ENCODE measurements around the gene NFYA. TPM values are rescaled to one million over a fixed set of nuclear protein-coding genes. Genes with fewer than 3 reads are reported as not detected.

Gene NFYA
- total and polyA plus RNA-seq, 2 of the 13 experiments (the other 11 are each of a cell fraction or from before 2014, with no cell fraction given) = 16.0 to 22.9 TPM

DNA sequence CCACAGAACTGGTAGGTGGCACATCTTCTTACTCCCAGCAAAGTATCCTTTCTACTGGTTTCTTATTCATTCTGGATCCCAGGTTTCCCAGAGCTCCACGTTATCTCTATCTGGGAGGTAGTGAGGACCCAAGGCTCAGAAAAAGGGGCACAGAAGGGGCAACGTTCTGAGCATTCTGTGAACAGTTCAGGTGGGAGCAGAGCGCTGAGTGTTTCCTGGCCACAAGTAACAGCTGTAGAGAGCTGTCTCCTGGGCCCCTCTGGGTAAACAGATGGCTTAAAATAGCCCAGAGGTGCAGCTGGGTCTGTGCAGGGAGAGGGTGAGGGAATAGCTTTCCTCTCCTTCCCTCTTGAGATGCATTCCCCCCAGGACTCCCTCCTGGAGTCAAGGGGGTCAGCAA, 17.6 kb upstream of the NFYA start (continued):
- TF ChIP-seq, protein P1, sequence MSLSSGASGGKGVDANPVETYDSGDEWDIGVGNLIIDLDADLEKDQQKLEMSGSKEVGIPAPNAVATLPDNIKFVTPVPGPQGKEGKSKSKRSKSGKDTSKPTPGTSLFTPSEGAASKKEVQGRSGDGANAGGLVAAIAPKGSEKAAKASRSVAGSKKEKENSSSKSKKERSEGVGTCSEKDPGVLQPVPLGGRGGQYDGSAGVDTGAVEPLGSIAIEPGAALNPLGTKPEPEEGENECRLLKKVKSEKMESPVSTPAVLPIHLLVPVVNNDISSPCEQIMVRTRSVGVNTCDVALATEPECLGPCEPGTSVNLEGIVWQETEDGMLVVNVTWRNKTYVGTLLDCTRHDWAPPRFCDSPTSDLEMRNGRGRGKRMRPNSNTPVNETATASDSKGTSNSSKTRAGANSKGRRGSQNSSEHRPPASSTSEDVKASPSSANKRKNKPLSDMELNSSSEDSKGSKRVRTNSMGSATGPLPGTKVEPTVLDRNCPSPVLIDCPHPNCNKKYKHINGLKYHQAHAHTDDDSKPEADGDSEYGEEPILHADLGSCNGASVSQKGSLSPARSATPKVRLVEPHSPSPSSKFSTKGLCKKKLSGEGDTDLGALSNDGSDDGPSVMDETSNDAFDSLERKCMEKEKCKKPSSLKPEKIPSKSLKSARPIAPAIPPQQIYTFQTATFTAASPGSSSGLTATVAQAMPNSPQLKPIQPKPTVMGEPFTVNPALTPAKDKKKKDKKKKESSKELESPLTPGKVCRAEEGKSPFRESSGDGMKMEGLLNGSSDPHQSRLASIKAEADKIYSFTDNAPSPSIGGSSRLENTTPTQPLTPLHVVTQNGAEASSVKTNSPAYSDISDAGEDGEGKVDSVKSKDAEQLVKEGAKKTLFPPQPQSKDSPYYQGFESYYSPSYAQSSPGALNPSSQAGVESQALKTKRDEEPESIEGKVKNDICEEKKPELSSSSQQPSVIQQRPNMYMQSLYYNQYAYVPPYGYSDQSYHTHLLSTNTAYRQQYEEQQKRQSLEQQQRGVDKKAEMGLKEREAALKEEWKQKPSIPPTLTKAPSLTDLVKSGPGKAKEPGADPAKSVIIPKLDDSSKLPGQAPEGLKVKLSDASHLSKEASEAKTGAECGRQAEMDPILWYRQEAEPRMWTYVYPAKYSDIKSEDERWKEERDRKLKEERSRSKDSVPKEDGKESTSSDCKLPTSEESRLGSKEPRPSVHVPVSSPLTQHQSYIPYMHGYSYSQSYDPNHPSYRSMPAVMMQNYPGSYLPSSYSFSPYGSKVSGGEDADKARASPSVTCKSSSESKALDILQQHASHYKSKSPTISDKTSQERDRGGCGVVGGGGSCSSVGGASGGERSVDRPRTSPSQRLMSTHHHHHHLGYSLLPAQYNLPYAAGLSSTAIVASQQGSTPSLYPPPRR (CRISPR knock-in tag; IDR thresholded peaks at IDR 0.05; ENCODE audit: borderline replicate concordance) = 0 out of 2 replicates have a peak, but pooled peaks have one; percentile 22
- TF ChIP-seq ARNT (IDR thresholded peaks at IDR 0.05) (no peak), HDAC1 (CRISPR knock-in tag; IDR thresholded peaks at IDR 0.05) (no peak), TSC22D2 (CRISPR knock-in tag; IDR thresholded peaks at IDR 0.05; ENCODE audit: borderline replicate concordance) (no peak), TFAP4 (IDR thresholded peaks at IDR 0.05; ENCODE audit: borderline replicate concordance, low read depth) (peak; percentile 97), ARNT2 (CRISPR knock-in tag; IDR thresholded peaks at IDR 0.05; ENCODE audit: low read depth) (no peak), MTF2 (CRISPR knock-in tag; IDR thresholded peaks at IDR 0.05; ENCODE audit: borderline replicate concordance) (no peak), KDM1A (CRISPR knock-in tag; IDR thresholded peaks at IDR 0.05) (no peak), EP300 (IDR thresholded peaks at IDR 0.05; ENCODE audit: low read depth in 2 of 2, low read length in 2 of 2) (peak in 1 of 2 experiments; percentile 43; a peak in 1 of 4 replicates), EP300 (CRISPR knock-in tag; IDR thresholded peaks at IDR 0.05; ENCODE audit: borderline replicate concordance) (no peak), ZNF674 (CRISPR knock-in tag; IDR thresholded peaks at IDR 0.05; ENCODE audit: low read depth) (no peak), ZNF296 (CRISPR knock-in tag; conservative IDR thresholded peaks at IDR 0.05) (no peak), NFATC3 (CRISPR knock-in tag; IDR thresholded peaks at IDR 0.05) (no peak), ZNF558 (CRISPR knock-in tag; IDR thresholded peaks at IDR 0.05; ENCODE audit: borderline replicate concordance) (no peak), ZNF891 (CRISPR knock-in tag; IDR thresholded peaks at IDR 0.05) (no peak), DR1 (CRISPR knock-in tag; IDR thresholded peaks at IDR 0.05) (no peak), BCL6 (CRISPR knock-in tag; IDR thresholded peaks at IDR 0.05) (peak; percentile 50), SOX13 (IDR thresholded peaks at IDR 0.05) (no peak), SOX13 (CRISPR knock-in tag; conservative IDR thresholded peaks at IDR 0.05 in 1 of 2, IDR thresholded peaks at IDR 0.05 in 1 of 2) (peak in 1 of 2 experiments; percentile 42; a peak in 1 of 4 replicates), ZNF3 (CRISPR knock-in tag; IDR thresholded peaks at IDR 0.05) (no peak), ZNF33A (CRISPR knock-in tag; IDR thresholded peaks at IDR 0.05; ENCODE audit: borderline replicate concordance) (no peak), CSRNP2 (CRISPR knock-in tag; conservative IDR thresholded peaks at IDR 0.05; ENCODE audit: low read depth) (no peak), ZNF773 (CRISPR knock-in tag; IDR thresholded peaks at IDR 0.05; ENCODE audit: borderline replicate concordance) (no peak), GATA4 (IDR thresholded peaks at IDR 0.05; ENCODE audit: borderline replicate concordance, low read depth) (no peak), RBM22 (optimal IDR thresholded peaks at IDR 0.05; ENCODE audit: low read length) (no peak), SCMH1 (CRISPR knock-in tag; IDR thresholded peaks at IDR 0.05; ENCODE audit: borderline replicate concordance) (no peak)
